OCI-LY1 (cell line): ENCODE data around the gene RNPC3.

Experiments used
- CTCF ChIP-seq: fragments of 200-600 bp; sonication (generic), shearing (Covaris generic); IDR thresholded peaks from 2 replicates; pipeline ENCODE4 v1.5.1; 2017; ENCODE audit warnings: mild to moderate bottlenecking, antibody characterized with exemption, low read length, moderate library complexity, mixed read lengths
- EZH2 ChIP-seq: fragments of 200-600 bp; sonication (generic), shearing (Covaris generic); IDR thresholded peaks from 2 replicates; pipeline ENCODE4 v1.8.0; 2017; ENCODE audit warnings: borderline replicate concordance, mixed run types, mild to moderate bottlenecking, antibody characterized with exemption, low read length, moderate library complexity, mixed read lengths

- TF ChIP-seq CTCF (no peak), EZH2 (no peak)
Observed at GRCh38 chr1:103523346-103523745, 2.2 kb upstream of the RNPC3 start.
